SK-N-MC (cell line): Measurements from ENCODE around the gene CFAP161.

Experiments used
- EZH2 ChIP-seq: fragments of 200-600 bp; sonication (generic); IDR thresholded peaks from one replicate; pipeline ENCODE4 v1.6.1; 2017; ENCODE audit warnings: antibody characterized with exemption
- FOXP2 ChIP-seq: optimal IDR thresholded peaks from 2 replicates; pipeline ENCODE3; 2011; ENCODE audit warnings: mild to moderate bottlenecking, moderate library complexity; ENCODE audit not compliant: insufficient read depth; ENCODE audit errors: extremely low read length, control extremely low read depth
- POLR2AphosphoS5 ChIP-seq: IDR thresholded peaks from 2 replicates; pipeline ENCODE4 v1.6.1; 2012; ENCODE audit warnings: mild to moderate bottlenecking, low read depth, low read length, borderline replicate concordance

DNA sequence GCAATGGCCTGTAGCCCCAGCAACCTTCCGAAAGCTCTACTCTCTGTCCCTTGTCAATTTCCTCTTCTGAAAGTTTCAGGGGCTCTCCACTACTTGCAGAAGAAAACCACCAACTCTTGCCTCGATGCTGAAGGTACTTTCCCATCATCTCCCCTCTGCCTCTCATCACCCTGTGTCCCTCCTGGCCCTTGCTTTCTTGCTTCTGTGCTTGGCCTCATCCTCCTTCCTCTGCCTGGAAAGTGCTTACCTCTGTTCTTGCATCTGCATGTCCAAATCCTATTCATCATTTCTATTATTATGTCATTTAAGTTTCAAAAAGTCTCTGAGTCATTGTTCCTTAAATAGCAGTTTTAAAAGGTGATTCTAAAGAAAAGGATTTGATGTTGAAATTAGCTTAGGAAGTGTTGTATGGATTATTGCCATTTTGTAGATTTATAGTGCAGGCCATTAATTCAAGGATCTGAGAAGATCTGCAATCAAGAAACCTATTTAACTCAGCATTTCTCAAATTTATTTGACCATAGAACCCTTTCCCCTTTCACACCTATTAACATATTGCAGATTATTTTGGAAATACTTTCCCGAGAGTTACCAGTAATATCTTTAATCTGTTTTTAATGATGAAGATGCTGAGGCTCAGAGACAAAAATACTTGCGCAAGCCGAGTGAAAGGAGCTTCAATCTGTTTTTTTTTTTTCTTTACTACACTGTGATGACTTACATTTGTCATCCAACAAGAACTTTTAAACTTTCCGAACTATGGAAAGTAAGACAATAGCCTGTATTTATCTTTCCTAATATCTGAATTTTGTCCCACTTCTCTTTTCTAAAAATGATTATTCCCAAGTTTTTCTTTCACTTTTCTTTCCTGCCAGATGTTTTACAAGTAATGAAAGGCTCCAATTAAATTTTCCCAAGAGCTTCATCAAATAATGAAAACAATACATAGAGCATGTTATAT is 22.3 kb upstream of the CFAP161 start:
- TF ChIP-seq POLR2AphosphoS5 (no peak), EZH2 (no peak), FOXP2 (no peak)
